ENCODE results near the gene SNX32. TPM values are rescaled to one million over a fixed set of nuclear protein-coding genes. Genes with fewer than 3 reads are reported as not detected.

SNX32 gene
- total RNA-seq, 1 donor from 2014 or later, result 0.47 TPM

- no peak for DNase-seq
These were observed 38.9 kb upstream of the SNX32 start for GRCh38 chr11:65794570-65795510.

DNA sequence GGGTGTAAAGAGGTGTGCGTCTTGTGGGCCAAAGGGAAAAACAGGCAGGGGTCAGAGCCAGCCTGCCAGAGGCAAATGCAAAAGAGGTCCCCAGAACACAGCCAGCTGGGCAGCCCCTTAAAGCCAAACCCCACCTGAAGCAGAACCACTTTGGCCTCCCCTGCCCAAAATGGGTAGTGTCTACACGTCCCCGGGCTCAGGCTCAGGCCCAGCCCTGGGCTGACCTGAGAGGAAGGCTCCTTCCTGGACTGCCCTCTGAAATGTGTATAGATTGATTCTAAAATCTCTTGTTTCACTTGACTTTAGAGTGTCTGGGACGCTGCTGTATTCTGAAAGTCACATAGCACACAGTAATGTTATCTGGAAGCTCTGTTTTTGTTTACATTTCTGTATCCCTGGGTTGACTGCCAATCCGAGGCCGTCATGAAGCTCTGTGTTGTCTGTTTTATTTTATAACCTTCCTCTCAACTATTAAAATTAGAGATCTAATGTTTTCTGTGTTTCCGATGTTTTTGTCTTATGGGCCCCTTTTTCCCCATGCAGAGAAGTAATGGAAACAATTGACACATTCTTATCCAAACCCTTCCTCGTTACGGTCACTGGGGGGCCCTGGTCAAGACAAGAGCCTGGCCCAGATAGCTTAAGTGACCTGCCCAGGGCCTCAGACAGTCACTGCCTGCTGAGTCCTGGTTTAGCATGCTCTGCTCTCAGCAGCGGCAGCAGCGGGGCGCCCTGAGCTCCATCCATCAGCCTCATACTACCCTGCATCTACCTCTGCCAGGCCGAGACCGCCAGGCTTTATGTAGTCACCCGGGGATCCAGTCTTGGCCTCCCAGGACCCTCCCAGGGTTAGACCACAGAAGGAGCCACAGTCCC lies 36.8 kb upstream of the SNX32 start:
- intact Hi-C loops (cut with DNase I), result no loop called here

More at GRCh38 chr11:65794570-65795510, 38.9 kb upstream of the SNX32 start:
- Histone ChIP-seq H3K36me3 (no peaks in the 10 kb centered on the region), H3K4me3 (no peak overlapping the region), H3K9me3 (no peaks in the 10 kb centered on the region), H3K27ac (no peak overlapping the region), H3K27me3 (ENCODE audit: low read depth) (peaks cover 15% of the 10 kb centered on the region), H3K4me1 (peaks cover 10% of the 10 kb centered on the region)
- intact Hi-C loops (cut with DNase I), result no loop called here
- no peak for TF ChIP-seq CTCF (IDR thresholded peaks at IDR 0.05)
- no peak for ATAC-seq

DNA sequence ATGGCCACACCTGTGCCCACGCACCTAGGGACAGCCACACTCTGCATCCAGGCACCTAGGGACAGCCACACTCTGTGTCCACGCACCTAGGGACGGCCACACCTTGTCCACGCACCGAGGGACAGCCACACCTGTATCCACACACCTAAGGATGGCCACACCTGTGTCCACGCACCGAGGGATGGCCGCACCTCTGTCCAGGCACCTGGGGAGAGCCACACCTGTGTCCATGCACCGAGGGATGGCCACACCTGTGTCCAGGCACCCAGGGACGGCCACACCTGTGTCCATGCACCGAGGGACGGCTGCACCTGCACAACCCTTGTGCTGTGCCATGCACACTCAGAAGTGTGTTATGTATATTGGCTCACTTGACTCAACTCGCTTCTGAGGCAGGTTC lies 36.1 kb upstream of the SNX32 start:
- H3K36me3 ChIP-seq, result no peaks in the 10 kb centered on the region
- TF ChIP-seq CTCF (IDR thresholded peaks at IDR 0.05), result no peak
- H3K4me1 ChIP-seq, result no peaks in the 10 kb centered on the region
- intact Hi-C loops (cut with DNase I), result no loop called here
- ATAC-seq (no peak), DNase-seq (no peak)
- H3K27me3 ChIP-seq (ENCODE audit: low read depth), result peaks cover 39% of the 10 kb centered on the region
- no peak overlapping the region for H3K27ac ChIP-seq
- no peak overlapping the region for H3K4me3 ChIP-seq
- H3K9me3 ChIP-seq, result no peaks in the 10 kb centered on the region

More for the DNA sequence above, 36.8 kb upstream of the SNX32 start:
- DNase-seq, result no peak
- H3K27ac ChIP-seq, result no peak overlapping the region
- no peak for ATAC-seq
- H3K36me3 ChIP-seq, result no peaks in the 10 kb centered on the region
- H3K4me1 ChIP-seq, result peaks cover under 1% of the 10 kb centered on the region
- peaks cover 35% of the 10 kb centered on the region for H3K27me3 ChIP-seq (ENCODE audit: low read depth)
- no peak for TF ChIP-seq CTCF (IDR thresholded peaks at IDR 0.05)
- no peaks in the 10 kb centered on the region for H3K9me3 ChIP-seq
- no peak overlapping the region for H3K4me3 ChIP-seq

- Histone ChIP-seq H3K4me3 (no peak overlapping the region), H3K4me1 (peaks cover 11% of the 10 kb centered on the region), H3K27me3 (ENCODE audit: low read depth) (peaks cover 50% of the 10 kb centered on the region), H3K36me3 (no peaks in the 10 kb centered on the region), H3K27ac (no peak overlapping the region), H3K9me3 (no peaks in the 10 kb centered on the region)
- intact Hi-C loops (cut with DNase I), result no loop called here
- TF ChIP-seq CTCF (IDR thresholded peaks at IDR 0.05), result no peak
- ATAC-seq (no peak), DNase-seq (no peak)
These were observed 34.9 kb upstream of the SNX32 start for GRCh38 chr11:65798882-65799281.

GRCh38 chr11:65801153-65801987 lies 32.4 kb upstream of the SNX32 start:
- ATAC-seq (no peak), DNase-seq (no peak)
- peaks cover 14% of the 10 kb centered on the region for H3K4me1 ChIP-seq
- H3K27me3 ChIP-seq (ENCODE audit: low read depth), result peaks cover 67% of the 10 kb centered on the region
- no peak overlapping the region for H3K27ac ChIP-seq
- H3K9me3 ChIP-seq, result no peaks in the 10 kb centered on the region
- no peak for TF ChIP-seq CTCF (IDR thresholded peaks at IDR 0.05)
- H3K36me3 ChIP-seq, result no peaks in the 10 kb centered on the region
- intact Hi-C loops (cut with DNase I), result no loop called here
- no peak overlapping the region for H3K4me3 ChIP-seq
